ENCODE results near the gene GJB6. TPM values are rescaled to one million over a fixed set of nuclear protein-coding genes. Genes with fewer than 3 reads are reported as not detected.

GJB6 gene
- total and polyA plus RNA-seq, 2 experiments from 2014 or later, result not detected

DNA sequence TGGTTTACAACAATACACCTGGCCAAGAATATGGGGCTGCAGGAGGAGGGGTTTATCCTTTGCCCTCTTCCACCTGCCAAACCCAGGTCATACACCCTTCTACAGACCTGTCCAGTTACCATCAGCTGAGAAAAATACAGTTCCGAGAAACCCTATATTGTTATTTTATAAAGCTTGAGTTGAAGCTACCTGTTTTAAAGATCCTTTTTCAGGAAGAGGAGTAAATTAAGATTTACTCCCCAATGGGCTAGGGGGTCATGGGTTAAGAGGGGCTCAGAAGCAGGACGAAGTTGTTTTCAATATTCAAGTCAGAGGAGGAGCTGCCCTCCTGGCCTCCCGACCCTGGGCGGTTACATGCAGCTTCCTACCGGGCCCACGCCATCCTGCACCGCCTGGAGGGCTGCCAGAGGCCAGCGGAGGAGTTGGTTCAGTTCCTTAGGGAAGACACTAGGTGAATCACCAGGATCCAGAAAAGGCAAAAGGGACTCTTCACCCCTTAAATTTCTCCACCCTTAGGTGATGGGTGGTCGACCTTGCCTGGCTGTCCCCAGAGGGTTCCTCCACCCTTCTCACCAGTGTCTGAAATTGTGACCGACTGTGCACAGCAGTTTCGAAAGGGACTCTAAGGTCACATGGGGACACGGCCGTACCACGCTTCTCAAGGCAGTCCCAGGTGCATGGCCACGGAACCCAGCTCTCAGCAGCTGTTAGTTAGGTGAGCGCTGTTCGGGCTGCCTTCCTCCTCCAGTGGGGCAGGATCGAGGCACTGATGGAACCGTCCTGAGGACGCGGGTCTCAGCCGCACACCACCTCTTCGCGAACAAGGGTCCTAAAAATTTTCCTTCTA is 40.6 kb downstream of the GJB6 start:
- peaks cover 70% of the 10 kb centered on the region for H3K27me3 Mint-ChIP-seq (ENCODE audit: insufficient read depth, low read depth, poor library complexity)
- TF ChIP-seq ZNF114 (CRISPR knock-in tag; IDR thresholded peaks at IDR 0.05) (no peak), EZH2 (IDR thresholded peaks at IDR 0.05; ENCODE audit: low read depth, unreplicated experiment) (no peak), JUNB (IDR thresholded peaks at IDR 0.05; ENCODE audit: unreplicated experiment) (no peak), POLR2AphosphoS5 (IDR thresholded peaks at IDR 0.05; ENCODE audit: low read depth) (no peak)
- Histone ChIP-seq H3K4me2 (peak overlapping the region; percentile 96), H2AFZ (peak overlapping the region; percentile 83), H3K79me2 (replicated peaks; ENCODE audit: insufficient read depth) (no peaks in the 10 kb centered on the region), H3K9me2 (ENCODE audit: insufficient read depth) (no peaks in the 10 kb centered on the region), H3K4me1 (ENCODE audit: insufficient read depth) (peaks cover 19% of the 10 kb centered on the region), H4K20me1 (replicated peaks; ENCODE audit: insufficient read depth) (peaks cover 15% of the 10 kb centered on the region), H3K4me3 (peak overlapping the region; percentile 69), H3K27me3 (ENCODE audit: insufficient read depth) (peaks cover 91% of the 10 kb centered on the region), H3F3A (replicated peaks; ENCODE audit: low read depth) (peaks cover 11% of the 10 kb centered on the region; the same call in 1 of the 2 replicates), H3K27ac (ENCODE audit: low read depth) (no peak overlapping the region), H3K36me3 (ENCODE audit: insufficient read depth) (no peaks in the 10 kb centered on the region; the same call in 1 of the 2 replicates)
- DNase-seq (ENCODE audit: low spot score) (peak; percentile 55), ATAC-seq (peak; percentile 33)
- H3K4me1 Mint-ChIP-seq, result peaks cover 15% of the 10 kb centered on the region
- H3K4me3 Mint-ChIP-seq, result peak overlapping the region; percentile 74
- no peaks in the 10 kb centered on the region for H3K36me3 Mint-ChIP-seq (ENCODE audit: low read depth)
- no peak overlapping the region for H3K27ac Mint-ChIP-seq
- no peaks in the 10 kb centered on the region for H3K9me3 Mint-ChIP-seq

DNA sequence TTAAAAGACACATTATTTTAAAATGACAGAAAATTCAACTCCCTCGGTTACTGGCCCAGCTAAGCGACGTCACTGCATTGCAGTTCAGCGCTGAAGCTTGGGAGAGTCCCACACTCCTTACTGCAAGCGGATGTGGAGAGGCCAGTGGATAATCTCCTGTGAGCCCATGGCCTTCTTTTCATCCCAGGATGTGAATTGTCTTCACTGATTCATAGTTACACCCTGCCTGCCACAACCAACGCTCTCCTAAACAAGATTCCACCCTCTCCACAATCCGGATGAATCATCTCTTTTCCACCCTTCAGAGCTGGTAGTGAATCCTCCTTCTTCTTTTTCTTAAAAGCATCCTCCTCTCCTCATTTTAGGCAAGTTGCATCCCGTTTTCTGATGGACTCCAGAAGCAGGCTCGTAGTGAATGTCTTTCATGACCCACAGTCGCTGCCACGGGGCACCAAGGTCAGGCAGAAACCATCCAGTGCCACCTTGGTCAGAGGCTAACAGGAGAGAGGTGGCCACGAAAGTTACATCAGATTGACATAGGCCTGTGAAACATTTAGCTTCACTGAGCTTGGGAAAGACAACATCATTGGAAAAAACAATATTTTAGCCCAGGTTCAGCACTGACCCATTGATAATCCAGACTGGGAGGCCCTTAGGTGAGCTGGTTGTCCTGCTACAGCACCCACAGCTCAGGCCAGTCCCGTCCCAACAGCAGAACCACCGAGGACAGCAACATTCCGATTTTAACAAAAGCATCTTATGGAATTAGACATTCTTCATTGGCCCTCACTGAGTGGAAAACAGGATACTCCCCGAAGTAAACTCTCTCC is 41.4 kb downstream of the GJB6 start:
- TF ChIP-seq ZNF114 (CRISPR knock-in tag; IDR thresholded peaks at IDR 0.05) (no peak), EZH2 (IDR thresholded peaks at IDR 0.05; ENCODE audit: low read depth, unreplicated experiment) (peak; percentile 7)
- peaks cover 15% of the 10 kb centered on the region for H3K4me1 Mint-ChIP-seq
- H3K4me2 ChIP-seq, result no peak overlapping the region
- H2AFZ ChIP-seq, result no peak overlapping the region
- H3K36me3 ChIP-seq (ENCODE audit: insufficient read depth), result no peaks in the 10 kb centered on the region; the same call in 1 of the 2 replicates
- H3K36me3 Mint-ChIP-seq (ENCODE audit: low read depth), result no peaks in the 10 kb centered on the region
- H3K4me3 Mint-ChIP-seq, result no peak overlapping the region
- H3K27me3 ChIP-seq (ENCODE audit: insufficient read depth), result peaks cover 82% of the 10 kb centered on the region
- peaks cover 19% of the 10 kb centered on the region for H3K4me1 ChIP-seq (ENCODE audit: insufficient read depth)
- peaks cover 11% of the 10 kb centered on the region; the same call in 1 of the 2 replicates for H3F3A ChIP-seq (replicated peaks; ENCODE audit: low read depth)
- peaks cover 18% of the 10 kb centered on the region for H4K20me1 ChIP-seq (replicated peaks; ENCODE audit: insufficient read depth)
- ATAC-seq, result no peak
- H3K79me2 ChIP-seq (replicated peaks; ENCODE audit: insufficient read depth), result no peaks in the 10 kb centered on the region
- no peaks in the 10 kb centered on the region for H3K9me2 ChIP-seq (ENCODE audit: insufficient read depth)
- H3K27ac Mint-ChIP-seq, result no peak overlapping the region
- DNase-seq (ENCODE audit: low spot score), result no peak
- H3K4me3 ChIP-seq, result no peak overlapping the region
- no peak overlapping the region for H3K27ac ChIP-seq (ENCODE audit: low read depth)
- H3K27me3 Mint-ChIP-seq (ENCODE audit: insufficient read depth, low read depth, poor library complexity), result peaks cover 63% of the 10 kb centered on the region
- no peaks in the 10 kb centered on the region for H3K9me3 Mint-ChIP-seq

- peaks cover 19% of the 10 kb centered on the region for H3K4me1 ChIP-seq (ENCODE audit: insufficient read depth)
- ATAC-seq (no peak), DNase-seq (ENCODE audit: low spot score) (no peak)
- no peak overlapping the region for H3K27ac ChIP-seq (ENCODE audit: low read depth)
- H3K36me3 ChIP-seq (ENCODE audit: insufficient read depth), result no peaks in the 10 kb centered on the region; the same call in 1 of the 2 replicates
- H3K4me1 Mint-ChIP-seq, result peaks cover 15% of the 10 kb centered on the region
- peaks cover 57% of the 10 kb centered on the region for H3K27me3 Mint-ChIP-seq (ENCODE audit: insufficient read depth, low read depth, poor library complexity)
- H3K9me2 ChIP-seq (ENCODE audit: insufficient read depth), result no peaks in the 10 kb centered on the region
- no peak overlapping the region for H2AFZ ChIP-seq
- H3K27me3 ChIP-seq (ENCODE audit: insufficient read depth), result peaks cover 76% of the 10 kb centered on the region
- peaks cover 18% of the 10 kb centered on the region for H4K20me1 ChIP-seq (replicated peaks; ENCODE audit: insufficient read depth)
- H3K9me3 Mint-ChIP-seq, result no peaks in the 10 kb centered on the region
- no peak overlapping the region for H3K4me3 Mint-ChIP-seq
- no peak overlapping the region for H3K4me3 ChIP-seq
- peaks cover 11% of the 10 kb centered on the region; the same call in 1 of the 2 replicates for H3F3A ChIP-seq (replicated peaks; ENCODE audit: low read depth)
- H3K79me2 ChIP-seq (replicated peaks; ENCODE audit: insufficient read depth), result no peaks in the 10 kb centered on the region
- H3K4me2 ChIP-seq, result no peak overlapping the region
- no peaks in the 10 kb centered on the region for H3K36me3 Mint-ChIP-seq (ENCODE audit: low read depth)
- H3K27ac Mint-ChIP-seq, result no peak overlapping the region
- no peak for TF ChIP-seq ZNF462 (CRISPR knock-in tag; IDR thresholded peaks at IDR 0.05)
- TF ChIP-seq POLR2AphosphoS5 (IDR thresholded peaks at IDR 0.05; ENCODE audit: low read depth), result no peak
- no peak for TF ChIP-seq ZNF114 (CRISPR knock-in tag; IDR thresholded peaks at IDR 0.05)
- no peak for TF ChIP-seq EZH2phosphoT487 (IDR thresholded peaks at IDR 0.05; ENCODE audit: unreplicated experiment)
Observed at GRCh38 chr13:20190076-20190475, 42.0 kb downstream of the GJB6 start.
